ENCODE measurements around the gene RORC. TPM values are rescaled to one million over a fixed set of nuclear protein-coding genes. Genes with fewer than 3 reads are reported as not detected.
"Not testable (repeated sequence)": the region's sequence is repeated elsewhere in the genome, so short reads cannot be mapped to it uniquely, and the experiment has no call there.

Gene RORC
- polyA plus RNA-seq, 6 donors from 2014 or later, result 0.08 TPM; not detected in 5

GRCh38 chr1:151782741-151783140 lies 48.9 kb downstream of the RORC start:
- DNase-seq (no peak), ATAC-seq (ENCODE audit: low read depth in 2 of 2) (no peak)
- peaks cover 14 to 20% of the 10 kb centered on the region in 2 donors for H3K36me3 Mint-ChIP-seq
- no peaks in the 10 kb centered on the region for H3K9me3 Mint-ChIP-seq
- H3K4me1 Mint-ChIP-seq, result no peaks in the 10 kb centered on the region
- no peaks in the 10 kb centered on the region for H3K27me3 Mint-ChIP-seq
- no peak overlapping the region for H3K4me3 Mint-ChIP-seq
- no peak overlapping the region for H3K27ac Mint-ChIP-seq

- not testable (repeated sequence) for H3K27me3 Mint-ChIP-seq; ATAC-seq (ENCODE audit: low read depth in 2 of 2); H3K27ac Mint-ChIP-seq; DNase-seq; H3K9me3 Mint-ChIP-seq; H3K4me3 Mint-ChIP-seq; H3K4me1 Mint-ChIP-seq
- peaks cover 14 to 20% of the 10 kb centered on the region in 2 donors for H3K36me3 Mint-ChIP-seq
Measured at GRCh38 chr1:151782026-151782425, 49.6 kb downstream of the RORC start.

GRCh38 chr1:151780736-151781135 lies 50.9 kb downstream of the RORC start:
- H3K27ac Mint-ChIP-seq; H3K4me3 Mint-ChIP-seq; H3K27me3 Mint-ChIP-seq; H3K4me1 Mint-ChIP-seq; H3K9me3 Mint-ChIP-seq; ATAC-seq (ENCODE audit: low read depth in 2 of 2); DNase-seq: not testable (repeated sequence)
- peaks cover 22 to 27% of the 10 kb centered on the region in 2 donors for H3K36me3 Mint-ChIP-seq

- Mint-ChIP-seq H3K9me3 (no peaks in the 10 kb centered on the region), H3K36me3 (peaks cover 23 to 32% of the 10 kb centered on the region in 2 donors), H3K4me3 (no peak overlapping the region), H3K4me1 (no peaks in the 10 kb centered on the region), H3K27me3 (no peaks in the 10 kb centered on the region), H3K27ac (peak overlapping the region in 1 of 6 donors; percentile 21)
- no peak for ATAC-seq (ENCODE audit: low read depth in 2 of 2)
- no peak for DNase-seq
Measured at GRCh38 chr1:151779852-151780251, 51.8 kb downstream of the RORC start.

- no peaks in the 10 kb centered on the region for H3K27me3 Mint-ChIP-seq
- H3K4me1 Mint-ChIP-seq, result no peaks in the 10 kb centered on the region
- no peak overlapping the region for H3K27ac Mint-ChIP-seq
- no peak for ATAC-seq (ENCODE audit: low read depth in 2 of 2)
- no peak for DNase-seq
- H3K9me3 Mint-ChIP-seq, result no peaks in the 10 kb centered on the region
- no peak overlapping the region for H3K4me3 Mint-ChIP-seq
- peaks cover 23 to 33% of the 10 kb centered on the region in 2 donors for H3K36me3 Mint-ChIP-seq
Measured at GRCh38 chr1:151777317-151777716, 54.3 kb downstream of the RORC start.

GRCh38 chr1:151776665-151777062 lies 54.9 kb downstream of the RORC start:
- DNase-seq (no peak), ATAC-seq (ENCODE audit: low read depth in 2 of 2) (no peak)
- Mint-ChIP-seq H3K4me1 (no peaks in the 10 kb centered on the region), H3K4me3 (no peak overlapping the region), H3K9me3 (no peaks in the 10 kb centered on the region), H3K27me3 (no peaks in the 10 kb centered on the region), H3K27ac (no peak overlapping the region), H3K36me3 (peaks cover 23 to 33% of the 10 kb centered on the region in 2 donors)

GRCh38 chr1:151775894-151776664 lies 55.5 kb downstream of the RORC start:
- Mint-ChIP-seq H3K36me3 (peaks cover 23 to 33% of the 10 kb centered on the region in 2 donors), H3K27ac (no peak overlapping the region), H3K4me3 (no peak overlapping the region), H3K27me3 (no peaks in the 10 kb centered on the region), H3K4me1 (no peaks in the 10 kb centered on the region), H3K9me3 (no peaks in the 10 kb centered on the region)
- DNase-seq, result no peak
- ATAC-seq (ENCODE audit: low read depth in 2 of 2), result no peak

GRCh38 chr1:151774256-151774922 lies 57.2 kb downstream of the RORC start:
- Mint-ChIP-seq H3K36me3 (peaks cover 22 to 24% of the 10 kb centered on the region in 2 donors), H3K4me3 (no peak overlapping the region), H3K4me1 (no peaks in the 10 kb centered on the region), H3K27me3 (no peaks in the 10 kb centered on the region), H3K9me3 (no peaks in the 10 kb centered on the region), H3K27ac (no peak overlapping the region)
- ATAC-seq (ENCODE audit: low read depth in 2 of 2), result no peak
- DNase-seq, result no peak

GRCh38 chr1:151773702-151774101 lies 57.9 kb downstream of the RORC start:
- Mint-ChIP-seq H3K36me3 (peaks cover 15 to 17% of the 10 kb centered on the region in 2 donors), H3K27ac (no peak overlapping the region)
- ATAC-seq (ENCODE audit: low read depth in 2 of 2), result no peak

GRCh38 chr1:151769270-151769669 lies 62.3 kb downstream of the RORC start:
- not testable (repeated sequence) for H3K9me3 Mint-ChIP-seq; H3K4me1 Mint-ChIP-seq; H3K27ac Mint-ChIP-seq; H3K27me3 Mint-ChIP-seq; ATAC-seq (ENCODE audit: low read depth in 2 of 2); H3K4me3 Mint-ChIP-seq; H3K36me3 Mint-ChIP-seq; DNase-seq

More at GRCh38 chr1:151773702-151774101, 57.9 kb downstream of the RORC start:
- no peaks in the 10 kb centered on the region for H3K9me3 Mint-ChIP-seq
- H3K4me1 Mint-ChIP-seq, result no peaks in the 10 kb centered on the region
- H3K4me3 Mint-ChIP-seq, result peak overlapping the region in 1 of 8 donors; percentile 5
- H3K27me3 Mint-ChIP-seq, result no peaks in the 10 kb centered on the region
- DNase-seq, result no peak

- not testable (repeated sequence) for H3K27me3 Mint-ChIP-seq; H3K27ac Mint-ChIP-seq; ATAC-seq (ENCODE audit: low read depth in 2 of 2); H3K9me3 Mint-ChIP-seq; H3K36me3 Mint-ChIP-seq; DNase-seq
- H3K4me3 Mint-ChIP-seq, result peak overlapping the region in 1 of 8 donors; percentile 3
- H3K4me1 Mint-ChIP-seq, result peaks cover 10 to 14% (median 10%) of the 10 kb centered on the region in 3 donors
Measured at GRCh38 chr1:151768351-151769066, 63.1 kb downstream of the RORC start.

GRCh38 chr1:151763990-151764389 lies 67.6 kb downstream of the RORC start:
- ATAC-seq (ENCODE audit: low read depth in 2 of 2), result no peak
- H3K27me3 Mint-ChIP-seq, result no peaks in the 10 kb centered on the region

More at GRCh38 chr1:151763990-151764389, 67.6 kb downstream of the RORC start:
- Mint-ChIP-seq H3K4me3 (peak overlapping the region; percentile 92 to 98 (median 95)), H3K27ac (peak overlapping the region; percentile 86 to 97 (median 96)), H3K9me3 (no peaks in the 10 kb centered on the region), H3K4me1 (peaks cover 18 to 29% (median 24%) of the 10 kb centered on the region in 3 donors), H3K36me3 (peaks cover 0 to 6% of the 10 kb centered on the region in 2 donors)
- DNase-seq, result no peak
